Mammary epithelial cell (primary cell): Measurements from ENCODE around the gene INPP4B.

ENCODE experiments used
- EZH2 ChIP-seq: IDR thresholded peaks from 2 replicates; pipeline ENCODE4 v1.6.1; 2012; ENCODE audit warnings: low read length, inconsistent platforms, borderline replicate concordance
- TF ChIP-seq, protein P1 (sequence below), 2 donors: IDR thresholded peaks in 1 of 2; conservative IDR thresholded peaks in 1 of 2; 2 replicates each; pipeline ENCODE4 v1.5.1; 2011 to 2012; ENCODE audit warnings: inconsistent platforms in 2 of 2, low read length in 2 of 2, mild to moderate bottlenecking in 2 of 2, control low read depth in 1 of 2, low read depth in 1 of 2; ENCODE audit not compliant: insufficient read depth in 1 of 2; ENCODE audit errors: extremely low read depth in 1 of 2

DNA sequence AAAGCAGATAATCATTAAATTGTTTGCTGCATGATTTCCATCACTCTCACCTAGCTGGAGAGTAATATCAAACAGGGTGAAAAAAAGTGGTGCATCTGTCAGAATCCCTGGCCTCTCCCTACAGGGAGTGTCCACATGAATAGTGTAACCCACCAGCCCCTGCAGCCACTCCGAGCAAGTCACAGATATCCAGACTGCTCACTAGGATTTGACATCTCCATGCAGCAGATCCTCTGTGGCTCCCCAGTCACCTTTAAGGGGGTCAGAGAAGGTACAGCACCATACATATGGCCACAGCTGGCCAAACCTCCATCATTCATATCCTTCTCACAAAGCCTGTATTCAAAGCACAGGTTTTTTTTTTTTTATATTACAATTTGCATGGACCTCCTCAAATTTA is 536.3 kb downstream of the INPP4B start:
- TF ChIP-seq, protein P1, sequence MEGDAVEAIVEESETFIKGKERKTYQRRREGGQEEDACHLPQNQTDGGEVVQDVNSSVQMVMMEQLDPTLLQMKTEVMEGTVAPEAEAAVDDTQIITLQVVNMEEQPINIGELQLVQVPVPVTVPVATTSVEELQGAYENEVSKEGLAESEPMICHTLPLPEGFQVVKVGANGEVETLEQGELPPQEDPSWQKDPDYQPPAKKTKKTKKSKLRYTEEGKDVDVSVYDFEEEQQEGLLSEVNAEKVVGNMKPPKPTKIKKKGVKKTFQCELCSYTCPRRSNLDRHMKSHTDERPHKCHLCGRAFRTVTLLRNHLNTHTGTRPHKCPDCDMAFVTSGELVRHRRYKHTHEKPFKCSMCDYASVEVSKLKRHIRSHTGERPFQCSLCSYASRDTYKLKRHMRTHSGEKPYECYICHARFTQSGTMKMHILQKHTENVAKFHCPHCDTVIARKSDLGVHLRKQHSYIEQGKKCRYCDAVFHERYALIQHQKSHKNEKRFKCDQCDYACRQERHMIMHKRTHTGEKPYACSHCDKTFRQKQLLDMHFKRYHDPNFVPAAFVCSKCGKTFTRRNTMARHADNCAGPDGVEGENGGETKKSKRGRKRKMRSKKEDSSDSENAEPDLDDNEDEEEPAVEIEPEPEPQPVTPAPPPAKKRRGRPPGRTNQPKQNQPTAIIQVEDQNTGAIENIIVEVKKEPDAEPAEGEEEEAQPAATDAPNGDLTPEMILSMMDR (conservative IDR thresholded peaks at IDR 0.05 in 1 of 2, IDR thresholded peaks at IDR 0.05 in 1 of 2; ENCODE audit: extremely low read depth in 1 of 2, insufficient read depth in 1 of 2, low read depth in 1 of 2, low read length in 2 of 2), result no peak
- no peak for TF ChIP-seq EZH2
